Chondrocyte (in vitro differentiated cells): ENCODE data around the gene ZNF541. TPM values are rescaled to one million over a fixed set of nuclear protein-coding genes. Genes with fewer than 3 reads are reported as not detected.

ENCODE experiments used
- DNase-seq: peaks from one replicate; pipeline ENCODE4 v3.0.0; 2021; ENCODE audit warnings: mixed read lengths, low spot score
- H3K27ac Mint-ChIP-seq: one replicate; pipeline ENCODE4 v1.8.0; 2021; ENCODE audit warnings: mild to moderate bottlenecking, moderate library complexity, mixed read lengths; ENCODE audit not compliant: unreplicated experiment
- H3K27me3 Mint-ChIP-seq: 2 replicates; pipeline ENCODE4 v1.8.0; 2021; ENCODE audit warnings: low read depth, mixed read lengths
- H3K36me3 Mint-ChIP-seq: 2 replicates; pipeline ENCODE4 v1.8.0; 2021; ENCODE audit warnings: low read depth, mixed read lengths
- H3K4me1 Mint-ChIP-seq: 2 replicates; pipeline ENCODE4 v1.8.0; 2021; ENCODE audit warnings: low read depth, mild to moderate bottlenecking, mixed read lengths
- H3K4me3 Mint-ChIP-seq: one replicate; pipeline ENCODE4 v1.8.0; 2021; ENCODE audit warnings: mild to moderate bottlenecking, moderate library complexity, mixed read lengths; ENCODE audit not compliant: unreplicated experiment
- H3K9me3 Mint-ChIP-seq: 2 replicates; pipeline ENCODE4 v1.8.0; 2021; ENCODE audit warnings: low read depth, mixed read lengths
- total RNA-seq: library from RNA; stranded (reverse); gene quantifications from 3 replicates; pipeline ENCODE4 v1.2.1, GENCODE V29; 2021
- TF ChIP-seq, protein P1 (sequence below): fragments of 200-600 bp; sonication (generic); IDR thresholded peaks from 2 replicates; pipeline ENCODE4 v1.5.0; 2021; ENCODE audit warnings: antibody characterized with exemption, mild to moderate bottlenecking, moderate library complexity

The ZNF541 gene
- total RNA-seq, 1 donor from 2014 or later = not detected

DNA sequence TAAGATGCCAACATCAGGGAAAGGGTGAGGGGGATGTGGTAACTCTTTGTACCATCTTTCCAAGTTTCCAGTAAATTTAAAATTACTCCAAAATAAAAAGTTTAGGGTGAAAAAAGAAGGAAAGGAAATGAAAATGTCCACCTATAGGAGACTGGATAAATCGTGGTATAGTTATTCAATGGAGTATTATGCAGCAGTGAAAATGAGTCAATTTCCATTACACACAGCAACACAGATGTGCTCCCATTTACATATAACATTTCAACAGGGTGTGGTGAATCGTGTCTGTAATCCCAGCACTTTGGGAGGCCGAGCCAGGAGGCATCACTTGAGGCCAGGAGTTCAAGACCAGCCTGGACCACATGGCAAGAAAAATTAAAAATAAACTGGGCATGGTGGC lies 7.4 kb upstream of the ZNF541 start:
- peaks cover 6% of the 10 kb centered on the region for H3K4me1 Mint-ChIP-seq

DNA sequence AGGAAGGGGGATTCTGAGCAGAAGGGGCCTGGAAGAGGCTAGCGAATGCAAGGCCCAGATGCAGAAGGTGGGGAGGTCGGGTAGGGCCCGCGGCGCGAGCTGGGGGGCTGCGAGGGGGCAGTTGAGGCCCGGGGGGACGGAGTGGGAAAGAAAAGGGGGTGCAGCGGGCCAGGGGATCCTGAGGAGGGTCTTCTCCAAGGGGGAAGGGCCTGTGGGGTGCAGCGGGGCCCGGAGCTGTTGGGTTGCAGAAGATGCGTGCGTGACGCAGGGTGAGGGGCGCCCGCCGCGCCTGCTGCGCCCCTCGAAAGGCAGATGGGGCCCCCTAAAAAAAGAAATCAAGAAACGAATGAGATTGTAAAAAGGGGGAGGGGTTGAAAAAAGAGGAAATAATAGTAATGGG lies 313 bp downstream of the ZNF541 start:
- TF ChIP-seq, protein P1, sequence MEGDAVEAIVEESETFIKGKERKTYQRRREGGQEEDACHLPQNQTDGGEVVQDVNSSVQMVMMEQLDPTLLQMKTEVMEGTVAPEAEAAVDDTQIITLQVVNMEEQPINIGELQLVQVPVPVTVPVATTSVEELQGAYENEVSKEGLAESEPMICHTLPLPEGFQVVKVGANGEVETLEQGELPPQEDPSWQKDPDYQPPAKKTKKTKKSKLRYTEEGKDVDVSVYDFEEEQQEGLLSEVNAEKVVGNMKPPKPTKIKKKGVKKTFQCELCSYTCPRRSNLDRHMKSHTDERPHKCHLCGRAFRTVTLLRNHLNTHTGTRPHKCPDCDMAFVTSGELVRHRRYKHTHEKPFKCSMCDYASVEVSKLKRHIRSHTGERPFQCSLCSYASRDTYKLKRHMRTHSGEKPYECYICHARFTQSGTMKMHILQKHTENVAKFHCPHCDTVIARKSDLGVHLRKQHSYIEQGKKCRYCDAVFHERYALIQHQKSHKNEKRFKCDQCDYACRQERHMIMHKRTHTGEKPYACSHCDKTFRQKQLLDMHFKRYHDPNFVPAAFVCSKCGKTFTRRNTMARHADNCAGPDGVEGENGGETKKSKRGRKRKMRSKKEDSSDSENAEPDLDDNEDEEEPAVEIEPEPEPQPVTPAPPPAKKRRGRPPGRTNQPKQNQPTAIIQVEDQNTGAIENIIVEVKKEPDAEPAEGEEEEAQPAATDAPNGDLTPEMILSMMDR = no peak
- no peak for DNase-seq
- H3K4me1 Mint-ChIP-seq = no peaks in the 10 kb centered on the region
- H3K4me3 Mint-ChIP-seq = no peak overlapping the region
- no peaks in the 10 kb centered on the region for H3K9me3 Mint-ChIP-seq
- no peak overlapping the region for H3K27ac Mint-ChIP-seq
- H3K36me3 Mint-ChIP-seq = no peaks in the 10 kb centered on the region
- H3K27me3 Mint-ChIP-seq = peaks cover 6% of the 10 kb centered on the region

More for the DNA sequence above, 7.4 kb upstream of the ZNF541 start:
- Mint-ChIP-seq H3K27me3 (peaks cover 2% of the 10 kb centered on the region), H3K27ac (no peak overlapping the region), H3K4me3 (no peak overlapping the region), H3K36me3 (no peaks in the 10 kb centered on the region), H3K9me3 (no peaks in the 10 kb centered on the region)
- TF ChIP-seq, protein P1 = no peak
- no peak for DNase-seq

DNA sequence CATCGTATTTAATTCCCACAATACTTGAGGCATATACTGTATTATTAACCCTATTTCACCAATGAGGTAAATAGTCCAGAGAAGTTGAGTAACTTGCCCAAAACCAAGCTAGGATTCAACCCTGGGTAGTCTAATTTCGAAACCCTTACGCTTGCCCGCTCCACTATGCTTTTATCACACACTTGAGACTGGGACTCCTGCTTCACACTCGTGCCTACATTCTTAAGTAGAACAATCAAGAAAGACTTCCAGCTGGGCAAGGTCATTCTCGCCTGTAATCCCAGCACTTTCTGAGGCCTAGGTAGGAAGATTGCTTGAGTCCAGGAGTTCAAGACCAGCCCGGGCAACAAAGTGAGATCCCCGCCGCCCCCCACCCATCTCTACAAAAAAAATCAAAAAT lies 3.6 kb downstream of the ZNF541 start:
- Mint-ChIP-seq H3K4me3 (no peak overlapping the region), H3K9me3 (no peaks in the 10 kb centered on the region), H3K4me1 (no peaks in the 10 kb centered on the region), H3K27me3 (peaks cover 6% of the 10 kb centered on the region), H3K27ac (no peak overlapping the region), H3K36me3 (no peaks in the 10 kb centered on the region)
- TF ChIP-seq, protein P1 = no peak
- DNase-seq = no peak

DNA sequence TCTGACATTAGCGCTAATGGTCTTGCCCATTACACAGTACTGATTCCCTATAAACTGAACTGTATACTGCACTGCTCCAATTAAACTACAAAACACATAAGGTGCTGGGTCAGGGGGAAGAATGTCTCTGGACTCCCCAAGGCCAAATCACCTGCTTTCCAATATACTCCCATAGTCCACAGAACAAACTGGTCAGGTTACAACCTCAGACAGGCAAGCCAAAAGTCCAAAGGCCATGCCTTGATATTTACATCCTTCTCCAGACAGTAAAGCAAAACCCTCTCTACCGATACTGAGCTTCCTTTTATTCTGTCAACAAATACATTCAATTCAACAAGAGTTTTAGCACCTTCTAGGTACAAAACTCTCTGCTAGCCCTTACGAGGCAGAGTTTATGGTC lies 8.9 kb downstream of the ZNF541 start:
- Mint-ChIP-seq H3K9me3 (no peaks in the 10 kb centered on the region), H3K4me1 (no peaks in the 10 kb centered on the region), H3K27ac (no peak overlapping the region), H3K27me3 (peaks cover 6% of the 10 kb centered on the region), H3K36me3 (no peaks in the 10 kb centered on the region), H3K4me3 (no peak overlapping the region)
- TF ChIP-seq, protein P1 = no peak
- no peak for DNase-seq

DNA sequence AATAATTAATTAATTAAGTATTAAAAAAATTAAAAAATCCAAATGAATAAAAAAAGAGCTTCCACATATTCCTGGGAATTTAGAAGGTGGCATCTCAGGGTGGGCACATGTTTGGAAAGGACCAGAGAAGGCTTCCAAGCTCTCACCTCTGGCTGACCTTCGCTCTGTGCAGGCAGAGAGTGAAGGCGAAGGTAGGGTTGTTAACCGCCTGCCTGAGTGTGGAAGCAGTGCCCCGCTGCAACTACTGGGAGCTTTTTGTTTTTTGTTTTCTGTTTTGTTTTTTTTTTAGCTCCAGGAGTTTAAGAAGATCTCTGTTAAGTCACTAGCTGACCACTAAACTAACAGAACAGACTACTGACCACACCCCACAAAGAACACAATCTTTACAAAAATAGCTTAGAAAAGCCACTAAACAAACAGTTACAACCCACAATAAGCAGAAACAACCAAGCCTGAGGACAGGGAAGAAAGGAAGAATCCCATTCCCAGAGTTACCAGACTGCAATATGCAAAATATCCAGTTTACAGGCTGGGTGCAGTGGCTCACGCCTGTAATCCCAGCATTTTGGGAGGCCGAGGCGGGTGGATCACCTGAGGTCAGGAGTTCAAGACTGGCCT lies 11.4 kb downstream of the ZNF541 start:
- H3K27ac Mint-ChIP-seq = no peak overlapping the region
- H3K9me3 Mint-ChIP-seq = no peaks in the 10 kb centered on the region
- H3K4me3 Mint-ChIP-seq = no peak overlapping the region
- peaks cover 6% of the 10 kb centered on the region for H3K27me3 Mint-ChIP-seq
- DNase-seq = no peak
- no peaks in the 10 kb centered on the region for H3K4me1 Mint-ChIP-seq
- H3K36me3 Mint-ChIP-seq = no peaks in the 10 kb centered on the region
- TF ChIP-seq, protein P1 = no peak
